Neural progenitor cell (in vitro differentiated cells): ENCODE measurements around the gene SDK1.

Experiments
- CTCF ChIP-seq: fragments of 200-600 bp; sonication (generic); IDR thresholded peaks from 2 replicates; pipeline ENCODE4 v1.5.1; 2017; ENCODE audit warnings: antibody characterized with exemption, mild to moderate bottlenecking
- EZH2phosphoT487 ChIP-seq: fragments of 200-600 bp; sonication (generic); IDR thresholded peaks from 2 replicates; pipeline ENCODE4 v1.6.1; 2017; ENCODE audit warnings: antibody characterized with exemption

- no peak for TF ChIP-seq CTCF
- TF ChIP-seq EZH2phosphoT487: no peak
Observed at GRCh38 chr7:4162884-4163564, 862.0 kb downstream of the SDK1 start.
